SIG-M5 treated with dmso at 0.1 percent for 504 hours (cell line): ENCODE measurements around the gene TRIM43.
"Not testable (repeated sequence)": the region's sequence is repeated elsewhere in the genome, so short reads cannot be mapped to it uniquely, and the experiment has no call there.

Experiments used
- DNase-seq: peaks from one replicate; lab custom pipeline; 2025; ENCODE audit not compliant: unreplicated experiment; lab: John Stamatoyannopoulos, UW

The TRIM43 gene

DNA sequence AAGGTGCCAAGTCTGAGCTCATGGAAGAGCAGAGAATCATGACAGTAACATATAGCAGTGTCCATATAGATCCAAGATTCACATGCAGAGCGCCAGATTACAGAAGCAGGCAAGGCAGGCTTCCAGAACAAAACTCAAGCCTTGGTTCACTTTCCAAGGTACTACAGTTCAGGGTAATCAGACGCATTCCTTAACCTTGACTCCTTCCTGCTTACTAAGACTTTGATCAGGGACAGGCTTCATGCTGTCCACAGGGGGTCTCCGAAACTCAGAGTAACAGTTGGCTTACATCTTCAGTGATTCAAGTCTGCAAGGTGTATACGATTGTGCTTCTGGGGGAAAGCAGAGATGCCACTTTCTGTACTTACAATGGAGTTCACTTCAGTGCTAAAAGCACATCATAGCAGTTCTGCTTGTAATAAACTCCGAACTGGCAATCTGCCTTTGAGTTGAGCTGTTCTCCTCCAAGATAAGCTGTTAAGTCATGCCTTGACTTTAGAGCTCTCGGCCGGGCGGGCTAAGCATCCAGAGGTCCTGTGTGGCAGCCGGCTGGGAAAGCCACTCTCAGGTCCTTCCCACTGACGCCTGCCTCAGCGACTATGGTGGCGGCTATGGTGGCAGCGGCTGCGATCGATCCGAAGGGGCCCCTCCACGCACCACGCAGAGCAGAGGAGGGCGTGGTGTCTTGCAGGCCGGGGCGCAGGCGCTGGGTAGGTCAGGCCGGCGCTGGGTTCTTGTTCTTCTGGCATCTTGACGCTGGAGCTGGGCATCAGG lies 48.9 kb downstream of the TRIM43 start:
- DNase-seq, result not testable (repeated sequence)

DNA sequence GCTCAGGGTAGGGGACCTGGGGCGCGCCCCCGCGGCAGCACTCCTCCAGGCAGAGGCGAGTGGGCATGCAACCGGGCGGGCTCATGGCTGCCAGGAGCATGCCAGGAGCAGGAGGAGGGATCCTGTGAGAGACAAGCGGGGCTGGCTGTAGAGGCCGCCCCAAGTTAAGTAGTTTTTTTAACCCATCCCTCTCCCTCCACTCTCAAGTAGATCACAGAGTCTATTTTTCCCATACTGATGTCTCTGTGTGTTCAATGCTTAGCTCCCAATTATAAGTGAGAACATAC lies 49.4 kb downstream of the TRIM43 start:
- DNase-seq, result not testable (repeated sequence)

- DNase-seq, result not testable (repeated sequence)
Measured at GRCh38 chr2:95641787-95642186, 50.0 kb downstream of the TRIM43 start.

DNA sequence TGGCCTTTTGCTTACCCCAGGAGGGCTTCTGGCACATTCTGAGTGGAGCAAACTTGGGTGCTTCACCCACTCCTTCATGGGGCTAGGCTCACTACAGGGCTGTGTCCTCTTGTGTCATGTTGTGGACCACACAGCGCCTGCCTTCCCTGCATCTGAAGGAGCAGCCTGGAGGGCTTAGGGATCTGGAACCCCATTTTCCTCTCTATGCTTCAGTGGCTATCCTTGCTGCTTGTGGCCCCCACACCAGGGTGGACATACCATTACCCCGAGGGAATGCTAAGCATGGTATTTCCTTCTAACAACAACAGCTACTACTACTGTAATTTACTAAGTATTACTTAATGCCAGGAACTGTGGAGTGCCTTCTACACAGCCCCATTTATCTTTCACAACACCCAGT lies 50.6 kb downstream of the TRIM43 start:
- not testable (repeated sequence) for DNase-seq

GRCh38 chr2:95642951-95643350 lies 51.1 kb downstream of the TRIM43 start:
- DNase-seq, result not testable (repeated sequence)

- not testable (repeated sequence) for DNase-seq
Measured at GRCh38 chr2:95645312-95645711, 53.5 kb downstream of the TRIM43 start.

DNA sequence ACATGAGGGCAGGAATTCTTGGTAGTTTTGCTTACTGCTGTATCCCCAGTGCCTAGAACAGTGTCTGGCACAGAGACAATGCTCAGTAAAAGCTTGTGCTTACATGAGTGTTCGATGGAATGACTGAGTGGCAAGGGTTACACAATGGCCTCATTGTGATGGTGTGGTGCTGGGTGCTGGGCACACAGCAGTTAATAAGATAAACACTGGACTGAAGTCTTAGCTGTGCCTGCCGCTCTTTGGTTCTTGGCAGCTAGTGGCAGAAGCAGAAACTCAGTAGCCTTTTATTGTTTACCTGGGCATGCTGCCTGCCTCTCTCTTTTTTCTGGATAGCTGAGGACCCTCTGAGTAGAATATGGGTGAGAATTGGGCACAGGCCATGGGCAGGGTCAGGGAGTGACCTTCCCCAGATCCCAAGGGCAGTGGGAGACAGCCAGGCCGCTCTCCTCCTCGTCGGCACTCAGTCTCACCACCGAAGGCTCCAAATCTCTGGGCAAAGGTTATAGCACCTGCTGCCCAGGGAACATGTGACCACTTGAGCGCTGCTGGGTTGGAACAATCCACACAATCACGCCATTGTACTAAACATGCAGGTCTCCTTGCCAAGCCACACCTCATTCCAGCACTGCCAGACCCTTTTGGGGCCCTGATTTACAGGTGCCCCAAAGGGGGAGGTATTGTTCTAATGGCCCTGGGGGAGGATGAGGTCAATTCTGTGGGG lies 54.6 kb downstream of the TRIM43 start:
- not testable (repeated sequence) for DNase-seq

- not testable (repeated sequence) for DNase-seq
Measured at GRCh38 chr2:95648894-95649544, 57.2 kb downstream of the TRIM43 start.
